ENCODE data around the gene UGT1A9. TPM values are rescaled to one million over a fixed set of nuclear protein-coding genes. Genes with fewer than 3 reads are reported as not detected.
A peak's percentile ranks its signal among the peaks of the same experiment; 100 is the strongest.

The UGT1A9 gene
- polyA plus RNA-seq, 6 donors from 2014 or later, result not detected

DNA sequence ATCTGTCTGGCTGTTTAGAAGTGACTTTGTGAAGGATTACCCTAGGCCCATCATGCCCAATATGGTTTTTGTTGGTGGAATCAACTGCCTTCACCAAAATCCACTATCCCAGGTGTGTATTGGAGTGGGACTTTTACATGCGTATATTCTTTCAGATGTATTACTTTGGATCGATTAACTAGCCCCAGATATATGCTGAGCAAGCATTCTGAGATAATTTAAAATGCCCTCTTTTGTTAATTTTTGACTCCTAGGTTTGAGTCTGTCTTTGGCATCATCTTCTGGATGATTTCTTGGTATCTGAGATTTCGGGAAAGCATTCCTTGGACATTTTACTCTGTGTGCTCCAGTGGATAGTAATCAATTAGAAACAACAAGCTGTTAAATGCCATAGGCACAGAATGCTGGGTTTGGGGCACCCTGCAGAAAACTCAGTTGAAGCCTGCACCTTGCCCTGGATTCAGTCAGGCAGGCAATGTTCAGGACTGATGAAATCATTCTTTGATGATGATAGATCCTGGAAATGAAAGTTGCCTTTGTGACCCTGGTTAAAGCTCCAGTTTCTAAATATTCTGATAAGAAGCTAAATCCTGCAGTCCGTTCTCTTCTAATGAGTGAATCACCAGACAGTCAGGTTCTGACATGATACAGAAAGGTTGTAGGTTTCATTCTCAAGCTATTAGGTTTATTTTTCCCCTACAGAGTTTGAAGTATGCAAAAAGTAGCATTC is 89.5 kb downstream of the UGT1A9 start:
- no peak overlapping the region for H3K4me3 Mint-ChIP-seq
- no peaks in the 10 kb centered on the region for H3K4me1 Mint-ChIP-seq
- DNase-seq (no peak), ATAC-seq (ENCODE audit: low read depth in 2 of 2) (no peak)
- peaks cover 0 to 4% (median 0%) of the 10 kb centered on the region in 7 donors for H3K9me3 Mint-ChIP-seq
- H3K27me3 Mint-ChIP-seq, result peaks cover 25 to 45% (median 36%) of the 10 kb centered on the region in 3 donors
- no peak overlapping the region for H3K27ac Mint-ChIP-seq
- H3K36me3 Mint-ChIP-seq, result no peaks in the 10 kb centered on the region

DNA sequence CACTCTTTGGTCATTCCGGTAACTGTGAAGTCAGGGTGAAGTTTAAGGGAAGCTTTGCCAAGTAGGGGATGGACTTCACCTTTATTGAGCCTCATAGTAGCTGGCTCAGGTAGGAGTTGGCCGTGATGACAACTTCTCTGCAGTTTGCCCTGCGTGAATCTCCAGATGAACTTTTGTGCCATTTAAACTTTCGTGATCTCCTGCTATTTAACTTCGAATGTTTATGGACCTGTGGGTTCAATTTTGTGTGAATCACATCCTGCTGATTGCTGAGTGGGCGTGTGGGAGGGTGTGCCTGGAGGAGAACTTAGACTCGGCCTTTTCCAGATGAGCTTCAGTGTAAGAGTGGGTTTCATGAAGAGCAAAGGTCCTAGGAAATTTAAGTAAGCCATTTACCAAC is 92.6 kb downstream of the UGT1A9 start:
- Mint-ChIP-seq H3K4me1 (no peaks in the 10 kb centered on the region), H3K27ac (no peak overlapping the region), H3K27me3 (peaks cover 36 to 53% (median 46%) of the 10 kb centered on the region in 3 donors), H3K36me3 (no peaks in the 10 kb centered on the region), H3K4me3 (no peak overlapping the region), H3K9me3 (peaks cover 0 to 2% (median 0%) of the 10 kb centered on the region in 7 donors)
- DNase-seq (no peak), ATAC-seq (ENCODE audit: low read depth in 2 of 2) (no peak)

DNA sequence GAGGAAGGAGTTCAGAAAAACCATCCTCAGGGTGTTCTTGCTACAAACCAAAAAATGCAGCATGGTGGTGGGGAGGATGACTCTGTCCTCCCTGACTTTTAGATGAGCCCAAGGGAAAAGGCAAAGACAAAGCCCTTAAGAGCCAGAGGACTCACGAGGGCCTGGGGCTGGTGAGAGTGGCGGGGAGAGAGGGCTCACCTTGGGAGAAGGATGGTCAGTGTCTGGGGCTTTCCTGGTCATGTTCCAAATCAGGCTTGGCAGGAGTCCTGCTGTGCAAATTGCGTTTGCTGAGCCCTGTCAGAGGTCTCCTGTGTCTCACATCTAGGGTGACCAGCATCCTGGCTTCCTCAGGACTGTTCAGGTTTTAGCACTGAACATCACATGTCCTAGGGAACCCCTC is 93.1 kb downstream of the UGT1A9 start:
- no peaks in the 10 kb centered on the region for H3K4me1 Mint-ChIP-seq
- H3K36me3 Mint-ChIP-seq, result no peaks in the 10 kb centered on the region
- peaks cover 38 to 56% (median 50%) of the 10 kb centered on the region in 3 donors for H3K27me3 Mint-ChIP-seq

DNA sequence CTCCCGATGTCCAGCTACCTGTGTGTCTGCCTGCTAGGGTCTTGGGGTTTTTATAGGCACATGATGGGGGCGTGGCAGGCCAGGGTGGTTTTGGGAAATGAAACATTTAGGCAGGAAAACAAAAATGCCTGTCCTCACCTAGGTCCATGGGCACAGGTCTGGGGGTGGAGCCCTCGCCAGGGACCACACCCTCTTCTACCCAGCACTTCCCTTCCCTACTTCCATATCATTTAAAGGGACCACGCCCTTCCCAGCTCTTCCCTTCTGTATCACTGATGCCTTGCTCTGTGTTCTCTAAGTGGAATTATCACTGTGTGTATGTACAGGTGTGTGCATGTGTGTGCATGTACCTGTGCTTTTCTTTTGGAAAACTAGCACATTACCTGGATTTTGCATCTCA is 94.7 kb downstream of the UGT1A9 start:
- Mint-ChIP-seq H3K27ac (no peak overlapping the region), H3K4me1 (no peaks in the 10 kb centered on the region), H3K36me3 (no peaks in the 10 kb centered on the region), H3K27me3 (peaks cover 38 to 50% (median 49%) of the 10 kb centered on the region in 3 donors), H3K4me3 (no peak overlapping the region), H3K9me3 (peaks cover 0 to 2% (median 0%) of the 10 kb centered on the region in 7 donors)
- no peak for ATAC-seq (ENCODE audit: low read depth in 2 of 2)
- no peak for DNase-seq

More for the DNA sequence above, 93.1 kb downstream of the UGT1A9 start:
- Mint-ChIP-seq H3K9me3 (peaks cover 0 to 2% (median 0%) of the 10 kb centered on the region in 7 donors), H3K27ac (no peak overlapping the region), H3K4me3 (no peak overlapping the region)
- ATAC-seq (ENCODE audit: low read depth in 2 of 2) (no peak), DNase-seq (no peak)

DNA sequence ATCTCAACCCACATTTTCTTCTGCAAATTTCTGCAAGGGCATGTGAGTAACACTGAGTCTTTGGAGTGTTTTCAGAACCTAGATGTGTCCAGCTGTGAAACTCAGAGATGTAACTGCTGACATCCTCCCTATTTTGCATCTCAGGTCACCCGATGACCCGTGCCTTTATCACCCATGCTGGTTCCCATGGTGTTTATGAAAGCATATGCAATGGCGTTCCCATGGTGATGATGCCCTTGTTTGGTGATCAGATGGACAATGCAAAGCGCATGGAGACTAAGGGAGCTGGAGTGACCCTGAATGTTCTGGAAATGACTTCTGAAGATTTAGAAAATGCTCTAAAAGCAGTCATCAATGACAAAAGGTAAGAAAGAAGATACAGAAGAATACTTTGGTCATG is 96.4 kb downstream of the UGT1A9 start:
- no peaks in the 10 kb centered on the region for H3K36me3 Mint-ChIP-seq
- H3K4me1 Mint-ChIP-seq, result no peaks in the 10 kb centered on the region
- no peak overlapping the region for H3K4me3 Mint-ChIP-seq
- no peak overlapping the region for H3K27ac Mint-ChIP-seq
- H3K9me3 Mint-ChIP-seq, result peaks cover 0 to 2% (median 0%) of the 10 kb centered on the region in 7 donors
- peaks cover 43 to 50% (median 50%) of the 10 kb centered on the region in 3 donors for H3K27me3 Mint-ChIP-seq
- no peak for DNase-seq
- no peak for ATAC-seq (ENCODE audit: low read depth in 2 of 2)

DNA sequence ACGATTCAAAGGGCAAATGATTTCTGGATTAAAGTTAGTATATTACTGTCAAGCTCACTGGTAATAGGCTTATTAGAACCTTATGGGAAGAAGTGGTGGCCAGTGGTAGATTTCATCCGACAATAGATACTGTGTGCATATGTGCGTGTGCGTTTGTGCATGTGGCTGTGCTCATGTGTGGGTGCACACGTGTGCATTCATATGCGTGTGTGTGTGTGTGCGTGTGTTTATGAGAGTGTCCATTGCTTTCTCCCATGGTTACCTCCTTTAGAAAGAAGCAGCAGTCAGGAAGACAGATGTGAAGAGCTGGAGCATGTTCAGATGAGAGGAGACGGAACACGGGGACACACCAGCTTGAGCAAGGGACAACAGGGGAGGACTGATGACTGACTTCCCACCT is 97.6 kb downstream of the UGT1A9 start:
- no peak for ATAC-seq (ENCODE audit: low read depth in 2 of 2)
- H3K4me1 Mint-ChIP-seq, result no peaks in the 10 kb centered on the region
- no peak overlapping the region for H3K4me3 Mint-ChIP-seq
- H3K9me3 Mint-ChIP-seq, result peaks cover 0 to 2% (median 0%) of the 10 kb centered on the region in 7 donors
- H3K27me3 Mint-ChIP-seq, result peaks cover 32 to 41% (median 38%) of the 10 kb centered on the region in 3 donors
- H3K36me3 Mint-ChIP-seq, result no peaks in the 10 kb centered on the region
- no peak overlapping the region for H3K27ac Mint-ChIP-seq
- DNase-seq, result no peak

DNA sequence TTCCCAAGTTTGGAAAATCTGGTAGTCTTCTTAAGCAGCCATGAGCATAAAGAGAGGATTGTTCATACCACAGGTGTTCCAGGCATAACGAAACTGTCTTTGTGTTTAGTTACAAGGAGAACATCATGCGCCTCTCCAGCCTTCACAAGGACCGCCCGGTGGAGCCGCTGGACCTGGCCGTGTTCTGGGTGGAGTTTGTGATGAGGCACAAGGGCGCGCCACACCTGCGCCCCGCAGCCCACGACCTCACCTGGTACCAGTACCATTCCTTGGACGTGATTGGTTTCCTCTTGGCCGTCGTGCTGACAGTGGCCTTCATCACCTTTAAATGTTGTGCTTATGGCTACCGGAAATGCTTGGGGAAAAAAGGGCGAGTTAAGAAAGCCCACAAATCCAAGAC is 100.5 kb downstream of the UGT1A9 start:
- ATAC-seq (ENCODE audit: low read depth in 2 of 2), result no peak
- Mint-ChIP-seq H3K27ac (no peak overlapping the region), H3K27me3 (peaks cover 17 to 36% (median 31%) of the 10 kb centered on the region in 3 donors), H3K4me3 (no peak overlapping the region), H3K9me3 (peaks cover 7 to 21% (median 8%) of the 10 kb centered on the region in 7 donors), H3K4me1 (no peaks in the 10 kb centered on the region), H3K36me3 (peaks cover 0 to 10% of the 10 kb centered on the region in 2 donors)
- no peak for DNase-seq

DNA sequence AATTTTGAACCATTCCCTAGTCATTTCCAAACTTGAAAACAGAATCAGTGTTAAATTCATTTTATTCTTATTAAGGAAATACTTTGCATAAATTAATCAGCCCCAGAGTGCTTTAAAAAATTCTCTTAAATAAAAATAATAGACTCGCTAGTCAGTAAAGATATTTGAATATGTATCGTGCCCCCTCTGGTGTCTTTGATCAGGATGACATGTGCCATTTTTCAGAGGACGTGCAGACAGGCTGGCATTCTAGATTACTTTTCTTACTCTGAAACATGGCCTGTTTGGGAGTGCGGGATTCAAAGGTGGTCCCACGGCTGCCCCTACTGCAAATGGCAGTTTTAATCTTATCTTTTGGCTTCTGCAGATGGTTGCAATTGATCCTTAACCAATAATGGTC is 100.9 kb downstream of the UGT1A9 start:
- Mint-ChIP-seq H3K27ac (no peak overlapping the region), H3K9me3 (peaks cover 7 to 22% (median 12%) of the 10 kb centered on the region in 7 donors), H3K27me3 (peaks cover 15 to 38% (median 32%) of the 10 kb centered on the region in 3 donors), H3K36me3 (peaks cover 0 to 10% of the 10 kb centered on the region in 2 donors), H3K4me1 (no peaks in the 10 kb centered on the region), H3K4me3 (no peak overlapping the region)
- ATAC-seq (ENCODE audit: low read depth in 2 of 2) (no peak), DNase-seq (no peak)

DNA sequence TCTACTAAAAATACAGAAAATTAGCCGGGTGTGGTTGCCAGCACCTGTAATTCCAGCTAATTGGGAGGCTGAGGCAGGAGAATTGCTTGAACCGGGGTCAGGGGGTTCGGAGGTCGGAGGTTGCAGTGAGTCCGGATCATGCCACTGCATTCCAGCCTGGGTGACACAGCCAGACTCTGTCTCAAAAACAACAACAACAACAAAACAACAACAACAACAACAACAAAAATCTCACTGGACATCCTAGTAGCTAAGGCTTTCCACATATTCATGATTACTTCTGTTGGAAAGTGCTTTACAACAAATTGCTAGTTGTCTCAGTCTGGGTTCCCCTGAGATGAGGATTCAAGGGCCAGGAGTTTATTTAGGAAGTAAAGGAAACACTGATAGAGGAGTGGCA is 102.2 kb downstream of the UGT1A9 start:
- DNase-seq, result no peak
- H3K4me1 Mint-ChIP-seq, result no peaks in the 10 kb centered on the region
- ATAC-seq (ENCODE audit: low read depth in 2 of 2), result no peak
- H3K4me3 Mint-ChIP-seq, result no peak overlapping the region
- H3K27me3 Mint-ChIP-seq, result peaks cover 16 to 46% (median 37%) of the 10 kb centered on the region in 3 donors
- no peak overlapping the region for H3K27ac Mint-ChIP-seq
- peaks cover 7 to 24% (median 16%) of the 10 kb centered on the region in 7 donors for H3K9me3 Mint-ChIP-seq
- peaks cover 0 to 10% of the 10 kb centered on the region in 2 donors for H3K36me3 Mint-ChIP-seq

DNA sequence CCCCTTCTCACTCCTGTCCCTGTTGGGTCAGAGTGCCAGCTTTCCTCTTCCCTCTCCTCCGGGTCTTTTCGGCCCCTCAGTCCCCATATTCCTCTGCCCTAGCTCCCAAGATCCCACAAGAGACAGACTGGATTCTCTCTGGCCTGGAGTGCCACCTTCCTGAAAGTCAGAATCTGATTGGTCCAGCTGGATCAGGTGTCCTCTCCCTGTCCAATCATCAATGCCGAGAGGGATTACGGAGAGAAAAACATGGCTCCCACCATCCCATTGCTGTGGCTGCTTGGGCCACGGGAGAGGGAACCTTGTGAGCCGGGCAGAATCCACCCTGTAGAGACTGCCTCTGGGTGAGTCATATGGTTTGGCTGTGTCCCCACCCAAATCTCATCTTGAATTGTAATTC is 103.7 kb downstream of the UGT1A9 start:
- Mint-ChIP-seq H3K4me1 (no peaks in the 10 kb centered on the region), H3K36me3 (peaks cover 0 to 10% of the 10 kb centered on the region in 2 donors), H3K4me3 (no peak overlapping the region), H3K27me3 (peaks cover 10 to 52% (median 43%) of the 10 kb centered on the region in 3 donors), H3K27ac (no peak overlapping the region), H3K9me3 (peaks cover 8 to 24% (median 16%) of the 10 kb centered on the region in 7 donors)
- ATAC-seq (ENCODE audit: low read depth in 2 of 2) (no peak), DNase-seq (no peak)

DNA sequence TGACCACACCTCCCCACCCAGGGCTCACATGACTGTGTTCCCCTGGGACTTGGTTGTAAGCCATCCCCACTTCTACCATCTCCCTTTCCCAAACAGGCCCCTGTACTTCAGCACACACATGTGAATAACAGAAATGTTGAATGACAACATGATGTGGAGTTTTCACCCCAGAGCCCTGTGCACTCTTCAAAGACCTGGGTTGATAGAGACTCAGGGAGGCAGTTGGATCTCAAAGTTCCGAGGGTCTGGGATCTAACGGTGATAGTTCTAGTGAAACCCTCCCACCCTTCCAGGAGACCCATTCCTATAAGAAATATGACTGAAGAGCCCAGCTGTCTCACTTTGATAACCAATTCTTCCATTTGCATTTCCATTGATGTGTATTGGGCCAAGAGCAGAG is 106.3 kb downstream of the UGT1A9 start, which contains the start of gene MROH2A:
MROH2A (plus strand) TSS at position 301 of the 400 bp plus-strand sequence. CDS start 1,029 bp downstream, outside the sequence.
- peak within 1 kb of the TSS in 1 of 6 donors; percentile 10 for H3K27ac Mint-ChIP-seq
- H3K27me3 Mint-ChIP-seq, result peaks cover 14 to 54% (median 50%) of the 10 kb centered on the region in 3 donors
- peaks cover 0 to 10% of the 10 kb centered on the region in 2 donors for H3K36me3 Mint-ChIP-seq
- H3K9me3 Mint-ChIP-seq, result peaks cover 8 to 28% (median 20%) of the 10 kb centered on the region in 7 donors
- DNase-seq (no peak), ATAC-seq (ENCODE audit: low read depth in 2 of 2) (no peak)
- H3K4me1 Mint-ChIP-seq, result no peaks in the 10 kb centered on the region
- H3K4me3 Mint-ChIP-seq, result no peak within 1 kb of the TSS

DNA sequence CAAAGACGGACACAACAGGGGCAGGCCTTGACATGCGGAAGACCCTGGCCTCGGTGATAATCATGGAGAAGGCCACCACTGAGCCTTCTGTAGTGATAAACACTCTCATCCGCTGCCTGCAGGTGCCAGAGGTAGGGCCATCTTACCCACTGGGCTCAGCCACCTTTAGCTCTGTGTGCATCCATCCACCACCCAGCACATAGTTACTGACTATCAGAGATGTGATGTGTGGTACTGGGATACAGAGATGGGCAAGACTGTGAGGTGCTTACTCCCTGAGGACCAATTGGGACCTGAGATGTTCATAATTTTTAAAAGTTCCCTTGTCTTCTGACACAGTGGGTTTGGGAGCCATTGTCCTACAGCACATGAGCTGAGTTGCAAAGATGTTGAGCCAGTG is 108.0 kb downstream of the UGT1A9 start:
- ATAC-seq (ENCODE audit: low read depth in 2 of 2) (no peak), DNase-seq (no peak)
- Mint-ChIP-seq H3K4me3 (no peak overlapping the region), H3K36me3 (peaks cover 0 to 10% of the 10 kb centered on the region in 2 donors), H3K27me3 (peaks cover 17 to 63% (median 58%) of the 10 kb centered on the region in 3 donors), H3K4me1 (no peaks in the 10 kb centered on the region), H3K9me3 (peaks cover 8 to 28% (median 20%) of the 10 kb centered on the region in 7 donors), H3K27ac (peak overlapping the region in 1 of 6 donors; percentile 39)

DNA sequence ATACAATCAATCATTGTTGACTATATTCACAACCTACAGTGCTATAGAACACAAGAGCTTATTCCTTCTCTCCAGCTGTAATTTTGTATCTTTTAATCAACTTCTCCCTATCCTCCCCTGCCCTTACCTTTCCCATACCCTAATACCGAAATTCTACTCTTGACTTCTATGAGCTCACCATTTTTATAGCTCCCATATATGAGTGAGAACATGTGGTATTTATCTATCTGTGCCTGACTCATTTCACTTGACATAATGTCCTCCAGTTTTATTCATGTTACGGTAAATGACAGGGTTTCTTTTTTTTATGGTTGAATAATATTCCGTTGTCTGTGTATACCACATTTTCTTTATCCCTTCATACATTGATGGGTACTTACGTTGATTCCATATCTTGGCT is 109.1 kb downstream of the UGT1A9 start:
- Mint-ChIP-seq H3K27ac (no peak overlapping the region), H3K4me3 (no peak overlapping the region), H3K36me3 (peaks cover 0 to 1% of the 10 kb centered on the region in 2 donors), H3K27me3 (peaks cover 21 to 59% (median 48%) of the 10 kb centered on the region in 3 donors), H3K4me1 (no peaks in the 10 kb centered on the region), H3K9me3 (peaks cover 1 to 23% (median 17%) of the 10 kb centered on the region in 7 donors)
- DNase-seq, result no peak
- ATAC-seq (ENCODE audit: low read depth in 2 of 2), result no peak

DNA sequence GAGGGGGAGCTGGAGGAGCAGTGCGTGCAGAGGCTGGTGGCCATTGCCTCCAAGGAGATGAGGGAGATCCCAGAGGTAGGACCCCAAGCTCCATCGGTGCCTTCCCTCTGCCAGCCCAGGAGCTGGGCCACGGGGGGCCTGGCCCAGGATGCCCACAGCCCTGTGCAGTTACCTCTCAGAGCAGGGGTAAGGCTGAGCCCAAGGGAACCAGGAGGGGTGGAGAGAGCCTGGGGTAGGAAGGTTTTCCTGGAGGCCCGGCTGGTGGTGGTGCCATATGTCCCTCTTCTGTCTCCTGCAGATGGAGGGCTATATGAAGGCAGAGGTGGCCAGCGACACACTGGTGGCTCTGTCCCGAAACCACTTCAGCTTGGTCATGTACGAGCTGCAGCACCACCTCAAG is 117.9 kb downstream of the UGT1A9 start:
- DNase-seq, result no peak
- Mint-ChIP-seq H3K27me3 (peaks cover 5 to 37% (median 34%) of the 10 kb centered on the region in 3 donors), H3K27ac (no peak overlapping the region), H3K4me3 (no peak overlapping the region), H3K36me3 (peaks cover 0 to 8% of the 10 kb centered on the region in 2 donors), H3K4me1 (peaks cover 0 to 12% (median 5%) of the 10 kb centered on the region in 3 donors), H3K9me3 (peaks cover 2 to 15% (median 8%) of the 10 kb centered on the region in 7 donors)
- ATAC-seq (ENCODE audit: low read depth in 2 of 2), result no peak
